Mucosa of descending colon (tissue), 3 donors: ENCODE data around the gene NADK2. TPM values are rescaled to one million over a fixed set of nuclear protein-coding genes. Genes with fewer than 3 reads are reported as not detected.

Source experiments
- ATAC-seq: fragments of 200-7000 bp; cut with Tn5 transposase; one replicate; pipeline ENCODE4 v1.9.1; 2020; ENCODE audit warnings: mild to moderate bottlenecking, moderate library complexity
- DNase-seq, 3 donors: peaks; one replicate each; pipeline ENCODE4 v3.0.0-alpha.2; 2020
- H3K36me3 ChIP-seq: fragments of 200-600 bp; one replicate; pipeline ENCODE4 v1.8.0; 2021; ENCODE audit warnings: low read depth, mild to moderate bottlenecking
- H3K4me1 ChIP-seq: fragments of 200-600 bp; one replicate; pipeline ENCODE4 v1.8.0; 2021; ENCODE audit warnings: low read depth, mild to moderate bottlenecking
- H3K4me3 ChIP-seq: fragments of 200-600 bp; one replicate; pipeline ENCODE4 v1.8.0; 2021; ENCODE audit warnings: mild to moderate bottlenecking
- H3K9me3 ChIP-seq: fragments of 200-600 bp; one replicate; pipeline ENCODE4 v1.8.0; 2021; ENCODE audit warnings: mild to moderate bottlenecking
- intact Hi-C, 2 donors: fragments of 100-400 bp; cut with DNase I in 1 of 2; cut with micrococcal nuclease in 1 of 2; formaldehyde crosslinking; loops; one replicate each; pipeline versions ENCODE4 v1.11.0 to v1.11.1; 2022; cut with DNase I, micrococcal nuclease
- total RNA-seq, 3 donors: library from RNA; stranded (reverse); fragmentation: NEBNext Ultra II Directional in 2 of 3; extraction: Animal tissue kit (Norgen Biotek cat#: 25700) in 2 of 3; gene quantifications; one replicate each; pipeline versions ENCODE4 v1.2.1 to v1.2.4, GENCODE V29; 2021 to 2023
- TF ChIP-seq, protein P1 (sequence below): fragments of 200-600 bp; IDR thresholded peaks from one replicate; pipeline ENCODE4 v1.8.0; 2022; ENCODE audit warnings: antibody characterized with exemption, mild to moderate bottlenecking
- donor health status: DM: no; HTN: no; CAD: no; lungs with moderate emphysema.
- donor health status: DM: no; HTN: no; CAD: no.
- donor health status: DM: no; HTN: yes; CAD: no.

NADK2 gene
- total RNA-seq, 3 donors from 2014 or later = 24.3 to 50.3 (median 24.8) TPM

GRCh38 chr5:36164461-36164860 lies 77.3 kb downstream of the NADK2 start:
- Histone ChIP-seq H3K4me3 (no peak overlapping the region), H3K4me1 (no peaks in the 10 kb centered on the region), H3K36me3 (no peaks in the 10 kb centered on the region), H3K9me3 (no peaks in the 10 kb centered on the region)
- ATAC-seq = no peak
- no peak for DNase-seq
- intact Hi-C loops = no loop called here
- TF ChIP-seq, protein P1, sequence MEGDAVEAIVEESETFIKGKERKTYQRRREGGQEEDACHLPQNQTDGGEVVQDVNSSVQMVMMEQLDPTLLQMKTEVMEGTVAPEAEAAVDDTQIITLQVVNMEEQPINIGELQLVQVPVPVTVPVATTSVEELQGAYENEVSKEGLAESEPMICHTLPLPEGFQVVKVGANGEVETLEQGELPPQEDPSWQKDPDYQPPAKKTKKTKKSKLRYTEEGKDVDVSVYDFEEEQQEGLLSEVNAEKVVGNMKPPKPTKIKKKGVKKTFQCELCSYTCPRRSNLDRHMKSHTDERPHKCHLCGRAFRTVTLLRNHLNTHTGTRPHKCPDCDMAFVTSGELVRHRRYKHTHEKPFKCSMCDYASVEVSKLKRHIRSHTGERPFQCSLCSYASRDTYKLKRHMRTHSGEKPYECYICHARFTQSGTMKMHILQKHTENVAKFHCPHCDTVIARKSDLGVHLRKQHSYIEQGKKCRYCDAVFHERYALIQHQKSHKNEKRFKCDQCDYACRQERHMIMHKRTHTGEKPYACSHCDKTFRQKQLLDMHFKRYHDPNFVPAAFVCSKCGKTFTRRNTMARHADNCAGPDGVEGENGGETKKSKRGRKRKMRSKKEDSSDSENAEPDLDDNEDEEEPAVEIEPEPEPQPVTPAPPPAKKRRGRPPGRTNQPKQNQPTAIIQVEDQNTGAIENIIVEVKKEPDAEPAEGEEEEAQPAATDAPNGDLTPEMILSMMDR = no peak

GRCh38 chr5:36162810-36163486 lies 78.8 kb downstream of the NADK2 start:
- no peak for ATAC-seq
- no peak for DNase-seq
- no peaks in the 10 kb centered on the region for H3K36me3 ChIP-seq
- no peaks in the 10 kb centered on the region for H3K9me3 ChIP-seq
- intact Hi-C loops = no loop called here
- no peak overlapping the region for H3K4me3 ChIP-seq
- H3K4me1 ChIP-seq = no peaks in the 10 kb centered on the region
- TF ChIP-seq, protein P1 = no peak

DNA sequence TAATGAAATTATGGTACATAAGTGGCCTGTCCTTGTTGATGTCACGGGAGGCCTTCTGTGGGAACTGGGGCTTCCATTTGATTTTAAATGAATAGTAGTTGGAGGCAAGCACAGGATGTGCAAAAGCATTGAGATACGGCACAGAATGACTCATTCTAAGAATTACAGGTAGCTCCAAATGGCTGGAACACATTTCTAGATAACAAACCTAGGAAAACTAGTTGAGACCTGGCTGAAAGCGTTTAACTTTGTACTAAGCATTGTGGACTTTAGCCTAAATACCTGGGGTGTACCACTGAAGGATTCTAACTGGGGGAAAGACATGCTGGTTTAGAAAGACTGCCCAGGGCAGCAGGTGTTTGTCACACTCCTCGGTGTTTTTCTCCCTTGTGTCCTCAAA lies 80.4 kb downstream of the NADK2 start:
- intact Hi-C loops = no loop called here
- Histone ChIP-seq H3K4me3 (no peak overlapping the region), H3K36me3 (no peaks in the 10 kb centered on the region), H3K9me3 (no peaks in the 10 kb centered on the region), H3K4me1 (no peaks in the 10 kb centered on the region)
- DNase-seq (no peak), ATAC-seq (no peak)
- TF ChIP-seq, protein P1 = no peak

DNA sequence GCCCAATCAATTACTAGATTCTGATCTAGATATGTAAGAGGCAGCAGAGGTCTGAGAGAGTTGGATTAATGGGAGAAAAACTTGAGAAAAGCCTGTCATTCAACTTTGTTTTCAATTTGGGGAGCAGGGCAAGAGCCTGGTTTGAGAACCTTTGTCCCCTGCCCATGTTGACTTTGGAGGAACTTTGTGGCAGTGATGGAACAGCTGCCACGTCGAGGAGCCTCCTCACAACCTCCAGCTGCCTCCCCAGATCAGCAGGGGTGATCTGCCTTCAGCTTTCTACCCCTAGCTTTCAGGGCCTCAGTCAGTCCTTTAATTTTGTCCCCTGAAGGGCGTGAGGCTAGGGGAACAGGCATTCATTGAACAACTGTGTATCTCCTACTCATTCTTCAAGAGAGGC lies 81.1 kb downstream of the NADK2 start:
- no peak for DNase-seq
- H3K36me3 ChIP-seq = no peaks in the 10 kb centered on the region
- TF ChIP-seq, protein P1 = no peak
- H3K4me3 ChIP-seq = no peak overlapping the region
- intact Hi-C loops = no loop called here
- ATAC-seq = no peak
- H3K4me1 ChIP-seq = no peaks in the 10 kb centered on the region
- H3K9me3 ChIP-seq = no peaks in the 10 kb centered on the region

DNA sequence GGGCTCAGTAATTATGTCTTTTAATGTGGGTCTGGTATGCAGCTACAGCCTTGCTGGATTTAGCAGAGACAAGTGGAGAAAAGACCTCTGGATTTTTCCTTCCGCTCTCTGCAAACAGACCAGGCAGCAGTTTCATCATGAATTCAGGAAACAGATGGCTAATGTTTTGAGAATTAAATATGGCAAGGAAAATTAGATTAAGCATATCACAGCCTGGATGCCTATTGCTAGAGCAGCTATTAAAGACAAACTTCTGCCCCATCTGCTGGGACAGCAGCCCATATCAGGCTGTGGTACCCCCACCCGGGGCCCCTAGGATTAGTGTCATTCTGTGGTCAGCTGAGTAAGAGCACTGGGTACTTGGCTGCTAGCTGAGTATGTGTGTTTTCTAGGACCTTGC lies 83.6 kb downstream of the NADK2 start:
- H3K4me1 ChIP-seq = no peaks in the 10 kb centered on the region
- DNase-seq = no peak

More for the DNA sequence above, 83.6 kb downstream of the NADK2 start:
- no peaks in the 10 kb centered on the region for H3K36me3 ChIP-seq
- TF ChIP-seq, protein P1 = no peak
- intact Hi-C loops = no loop called here
- no peak overlapping the region for H3K4me3 ChIP-seq
- no peaks in the 10 kb centered on the region for H3K9me3 ChIP-seq
- no peak for ATAC-seq
